SIG-M5 treated with dmso at 0.1 percent for 504 hours (cell line): ENCODE measurements around the gene VIPR2.
"Not testable (repeated sequence)": the region's sequence is repeated elsewhere in the genome, so short reads cannot be mapped to it uniquely, and the experiment has no call there.

Experiments
- DNase-seq: peaks from one replicate; lab custom pipeline; 2025; ENCODE audit not compliant: unreplicated experiment; lab: John Stamatoyannopoulos, UW

VIPR2 gene

GRCh38 chr7:159144758-159145489, at the start of gene VIPR2:
Gene VIPR2, minus strand, starts transcription at chr7:159144867. Its CDS starts 96 bp downstream, at chr7:159144771.
- DNase-seq = no peak

GRCh38 chr7:159193543-159194090, 49.0 kb upstream of the VIPR2 start:
- no peak for DNase-seq

- no peak for DNase-seq
Observed at GRCh38 chr7:159192725-159193453, 48.2 kb upstream of the VIPR2 start.

- DNase-seq = no peak
Observed at GRCh38 chr7:159192013-159192412, 47.3 kb upstream of the VIPR2 start.

GRCh38 chr7:159191236-159191635, 46.6 kb upstream of the VIPR2 start:
- no peak for DNase-seq

- no peak for DNase-seq
Observed at GRCh38 chr7:159188011-159188410, 43.3 kb upstream of the VIPR2 start.

- DNase-seq = no peak
Observed at GRCh38 chr7:159179241-159179640, 34.6 kb upstream of the VIPR2 start.

GRCh38 chr7:159177284-159177953, 32.8 kb upstream of the VIPR2 start:
- DNase-seq = no peak

- DNase-seq = no peak
Observed at GRCh38 chr7:159175792-159176191, 31.1 kb upstream of the VIPR2 start.

- DNase-seq = not testable (repeated sequence)
Observed at GRCh38 chr7:159175100-159175499, 30.4 kb upstream of the VIPR2 start.

GRCh38 chr7:159172400-159172799, 27.7 kb upstream of the VIPR2 start:
- no peak for DNase-seq

- no peak for DNase-seq
Observed at GRCh38 chr7:159169391-159169790, 24.7 kb upstream of the VIPR2 start.

GRCh38 chr7:159167139-159167538, 22.5 kb upstream of the VIPR2 start:
- DNase-seq = no peak

GRCh38 chr7:159166530-159166929, 21.9 kb upstream of the VIPR2 start:
- DNase-seq = no peak

- DNase-seq = no peak
Observed at GRCh38 chr7:159165352-159165751, 20.7 kb upstream of the VIPR2 start.

GRCh38 chr7:159163703-159164301, 19.1 kb upstream of the VIPR2 start:
- not testable (repeated sequence) for DNase-seq

- not testable (repeated sequence) for DNase-seq
Observed at GRCh38 chr7:159162050-159162626, 17.5 kb upstream of the VIPR2 start.

GRCh38 chr7:159160450-159160849, 15.8 kb upstream of the VIPR2 start:
- no peak for DNase-seq

GRCh38 chr7:159159731-159160130, 15.1 kb upstream of the VIPR2 start:
- DNase-seq = no peak

- no peak for DNase-seq
Observed at GRCh38 chr7:159158888-159159405, 14.3 kb upstream of the VIPR2 start.
